Astrocyte (in vitro differentiated cells and primary cell): ENCODE results near the gene ITGBL1. TPM values are rescaled to one million over a fixed set of nuclear protein-coding genes. Genes with fewer than 3 reads are reported as not detected.

Source experiments
- DNase-seq: peaks from one replicate; pipeline ENCODE4 v3.0.0-alpha.2; 2010; ENCODE audit warnings: low read depth
- FAIRE-seq: peaks from 2 replicates; lab custom pipeline; 2011; peaks lifted over from hg19 to GRCh38; lab: Jason Lieb, UNC
- H2AFZ ChIP-seq: 2 replicates; pipeline ENCODE4 v1.6.0; 2012; ENCODE audit warnings: low read depth, low read length, inconsistent platforms
- H3K27ac ChIP-seq: 2 replicates; pipeline ENCODE4 v1.5.1; 2011; ENCODE audit warnings: low read depth, low read length, inconsistent platforms
- H3K27me3 ChIP-seq: 2 replicates; pipeline ENCODE4 v1.6.0; 2011; ENCODE audit warnings: low read length, inconsistent platforms; ENCODE audit not compliant: insufficient read depth
- H3K36me3 ChIP-seq: 2 replicates; pipeline ENCODE4 v1.5.1; 2011; ENCODE audit warnings: low read length, inconsistent platforms; ENCODE audit not compliant: insufficient read depth
- H3K4me1 ChIP-seq: 2 replicates; pipeline ENCODE4 v1.5.1; 2011; ENCODE audit warnings: low read length, inconsistent platforms; ENCODE audit not compliant: insufficient read depth
- H3K4me2 ChIP-seq: 2 replicates; pipeline ENCODE4 v1.6.0; 2012; ENCODE audit warnings: low read length, inconsistent platforms
- H3K4me3 ChIP-seq: 2 replicates; pipeline ENCODE4 v1.5.1; 2011; ENCODE audit warnings: low read depth, mild to moderate bottlenecking, low read length, inconsistent platforms; ENCODE audit not compliant: insufficient read depth
- H3K79me2 ChIP-seq: 2 replicates; pipeline ENCODE4 v1.6.0; 2012; ENCODE audit warnings: mild to moderate bottlenecking, low read length, inconsistent platforms; ENCODE audit not compliant: insufficient read depth
- H3K9ac ChIP-seq: 2 replicates; pipeline ENCODE4 v1.6.0; 2012; ENCODE audit warnings: mild to moderate bottlenecking, low read length, inconsistent platforms
- H3K9me3 ChIP-seq: 2 replicates; pipeline ENCODE4 v1.5.1; 2012; ENCODE audit warnings: low read depth, mild to moderate bottlenecking, low read length, inconsistent platforms; ENCODE audit not compliant: insufficient read depth
- H4K20me1 ChIP-seq: 2 replicates; pipeline ENCODE4 v1.6.0; 2012; ENCODE audit warnings: low read length, inconsistent platforms; ENCODE audit not compliant: insufficient read depth
- H3K27ac Mint-ChIP-seq: one replicate; pipeline ENCODE4 v1.8.0; 2021; ENCODE audit warnings: mild to moderate bottlenecking, mixed read lengths; ENCODE audit not compliant: unreplicated experiment
- H3K27me3 Mint-ChIP-seq: one replicate; pipeline ENCODE4 v1.8.0; 2021; ENCODE audit warnings: low read depth, mixed read lengths; ENCODE audit not compliant: unreplicated experiment
- H3K36me3 Mint-ChIP-seq: one replicate; pipeline ENCODE4 v1.8.0; 2021; ENCODE audit warnings: low read depth, mixed read lengths; ENCODE audit not compliant: unreplicated experiment
- H3K4me1 Mint-ChIP-seq: one replicate; pipeline ENCODE4 v1.8.0; 2021; ENCODE audit warnings: low read depth, mixed read lengths; ENCODE audit not compliant: unreplicated experiment
- H3K4me3 Mint-ChIP-seq: one replicate; pipeline ENCODE4 v1.8.0; 2021; ENCODE audit warnings: mild to moderate bottlenecking, moderate library complexity, mixed read lengths; ENCODE audit not compliant: unreplicated experiment
- H3K9me3 Mint-ChIP-seq: one replicate; pipeline ENCODE4 v1.8.0; 2021; ENCODE audit warnings: mild to moderate bottlenecking, mixed read lengths; ENCODE audit not compliant: unreplicated experiment
- CTCF ChIP-seq: IDR thresholded peaks from 2 replicates; pipeline ENCODE4 v1.5.1; 2011; ENCODE audit warnings: low read depth, mild to moderate bottlenecking, inconsistent platforms, low read length, moderate library complexity; ENCODE audit not compliant: insufficient read depth
- EZH2 ChIP-seq: IDR thresholded peaks from 2 replicates; pipeline ENCODE4 v1.6.1; 2012; ENCODE audit warnings: mild to moderate bottlenecking, low read length, inconsistent platforms; ENCODE audit not compliant: insufficient read depth
- total RNA-seq: library from RNA; stranded (reverse); gene quantifications from 2 replicates; pipeline ENCODE4 v1.2.1, GENCODE V29; 2021

Gene ITGBL1
- total RNA-seq, 1 donor from 2014 or later, result 0.14 TPM

GRCh38 chr13:101728021-101728420 lies 275.5 kb downstream of the ITGBL1 start:
- DNase-seq (no peak), FAIRE-seq (no peak)
- no peaks in the 10 kb centered on the region for H3K9me3 ChIP-seq
- no peak overlapping the region for H3K4me3 ChIP-seq
- no peak overlapping the region for H3K4me3 Mint-ChIP-seq
- no peaks in the 10 kb centered on the region for H3K36me3 ChIP-seq
- no peak overlapping the region for H3K4me2 ChIP-seq
- H3K27ac ChIP-seq, result no peak overlapping the region
- H3K27me3 ChIP-seq, result no peaks in the 10 kb centered on the region
- no peaks in the 10 kb centered on the region for H4K20me1 ChIP-seq
- no peak overlapping the region for H3K9ac ChIP-seq
- no peak for TF ChIP-seq EZH2
- TF ChIP-seq CTCF, result no peak
- H2AFZ ChIP-seq, result no peak overlapping the region
- H3K9me3 Mint-ChIP-seq, result no peaks in the 10 kb centered on the region
- no peaks in the 10 kb centered on the region for H3K4me1 ChIP-seq
- no peaks in the 10 kb centered on the region for H3K4me1 Mint-ChIP-seq
- H3K27ac Mint-ChIP-seq, result no peak overlapping the region
- H3K27me3 Mint-ChIP-seq, result no peaks in the 10 kb centered on the region
- no peaks in the 10 kb centered on the region for H3K79me2 ChIP-seq
- H3K36me3 Mint-ChIP-seq, result no peaks in the 10 kb centered on the region

- Histone ChIP-seq H2AFZ (no peak overlapping the region), H3K79me2 (no peaks in the 10 kb centered on the region), H3K36me3 (no peaks in the 10 kb centered on the region), H3K4me1 (no peaks in the 10 kb centered on the region), H3K27ac (no peak overlapping the region), H3K4me3 (no peak overlapping the region), H3K4me2 (no peak overlapping the region), H4K20me1 (no peaks in the 10 kb centered on the region), H3K27me3 (no peaks in the 10 kb centered on the region), H3K9me3 (no peaks in the 10 kb centered on the region), H3K9ac (no peak overlapping the region)
- H3K27ac Mint-ChIP-seq, result no peak overlapping the region
- no peaks in the 10 kb centered on the region for H3K36me3 Mint-ChIP-seq
- H3K9me3 Mint-ChIP-seq, result no peaks in the 10 kb centered on the region
- TF ChIP-seq CTCF (no peak), EZH2 (no peak)
- no peak for FAIRE-seq
- H3K4me1 Mint-ChIP-seq, result no peaks in the 10 kb centered on the region
- H3K4me3 Mint-ChIP-seq, result no peak overlapping the region
- no peaks in the 10 kb centered on the region for H3K27me3 Mint-ChIP-seq
- DNase-seq, result no peak
Observed at GRCh38 chr13:101728615-101729014, 276.1 kb downstream of the ITGBL1 start.

GRCh38 chr13:101730420-101731000 lies 278.0 kb downstream of the ITGBL1 start:
- Histone ChIP-seq H4K20me1 (no peaks in the 10 kb centered on the region), H3K9me3 (no peaks in the 10 kb centered on the region), H2AFZ (no peak overlapping the region), H3K4me3 (no peak overlapping the region), H3K36me3 (no peaks in the 10 kb centered on the region), H3K79me2 (no peaks in the 10 kb centered on the region), H3K4me2 (no peak overlapping the region), H3K27ac (no peak overlapping the region), H3K27me3 (no peaks in the 10 kb centered on the region), H3K4me1 (no peaks in the 10 kb centered on the region), H3K9ac (no peak overlapping the region)
- H3K4me1 Mint-ChIP-seq, result no peaks in the 10 kb centered on the region
- H3K27me3 Mint-ChIP-seq, result no peaks in the 10 kb centered on the region
- no peaks in the 10 kb centered on the region for H3K9me3 Mint-ChIP-seq
- no peak for TF ChIP-seq EZH2
- no peak for TF ChIP-seq CTCF
- H3K36me3 Mint-ChIP-seq, result no peaks in the 10 kb centered on the region
- H3K4me3 Mint-ChIP-seq, result no peak overlapping the region
- FAIRE-seq (no peak), DNase-seq (no peak)
- no peak overlapping the region for H3K27ac Mint-ChIP-seq
